Measurements from ENCODE around the gene ZDHHC20. TPM values are rescaled to one million over a fixed set of nuclear protein-coding genes. Genes with fewer than 3 reads are reported as not detected.
"Not testable (repeated sequence)": the region's sequence is repeated elsewhere in the genome, so short reads cannot be mapped to it uniquely, and the experiment has no call there.

Gene ZDHHC20
- total and polyA plus RNA-seq, 2 donors from 2014 or later: 7.2 to 36.1 TPM

DNA sequence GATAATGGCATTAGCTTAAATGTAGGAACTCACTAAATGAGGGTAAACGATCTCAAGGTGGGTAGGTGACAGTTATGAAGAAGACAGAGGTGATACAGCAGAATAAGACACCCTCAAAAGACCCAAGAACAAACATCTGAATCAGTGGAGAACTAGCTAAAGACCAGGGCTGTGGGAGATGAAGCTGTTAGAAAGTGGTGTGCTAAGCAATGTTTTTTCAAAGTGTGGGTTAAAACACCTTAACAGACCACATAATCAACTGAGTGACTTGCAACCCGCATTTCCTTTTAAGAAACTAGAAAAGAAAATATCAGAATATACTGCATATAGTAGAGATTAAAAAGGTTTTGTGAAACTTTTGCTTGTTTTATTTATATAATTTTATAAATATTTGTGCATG lies 70.0 kb downstream of the ZDHHC20 start:
- no peak for TF ChIP-seq CTCF (IDR thresholded peaks at IDR 0.05; ENCODE audit: borderline replicate concordance, extremely low read depth, insufficient read depth)
- intact Hi-C loops (cut with DNase I): no loop called here
- H3K9me3 ChIP-seq (ENCODE audit: control insufficient read depth in 2 of 3, insufficient read depth in 1 of 3, low read length in 3 of 3): no peaks in the 10 kb centered on the region
- peaks cover 0 to 3% (median 0%) of the 10 kb centered on the region in 3 donors for H3K36me3 ChIP-seq (ENCODE audit: control insufficient read depth in 2 of 3, insufficient read depth in 3 of 3, low read length in 3 of 3)
- FAIRE-seq (no peak), DNase-seq (no peak)
- H3K9ac ChIP-seq (ENCODE audit: low read length in 3 of 3): no peak overlapping the region
- H3K4me3 ChIP-seq (ENCODE audit: low read length in 3 of 3): no peak overlapping the region
- H3K4me1 ChIP-seq (ENCODE audit: control insufficient read depth in 2 of 3, insufficient read depth in 2 of 3, low read depth in 1 of 3, low read length in 3 of 3): no peaks in the 10 kb centered on the region
- no peaks in the 10 kb centered on the region for H3K27me3 ChIP-seq (ENCODE audit: control insufficient read depth, insufficient read depth, low read length)
- no peak overlapping the region for H3K27ac ChIP-seq (ENCODE audit: low read depth in 2 of 2, low read length in 2 of 2)

DNA sequence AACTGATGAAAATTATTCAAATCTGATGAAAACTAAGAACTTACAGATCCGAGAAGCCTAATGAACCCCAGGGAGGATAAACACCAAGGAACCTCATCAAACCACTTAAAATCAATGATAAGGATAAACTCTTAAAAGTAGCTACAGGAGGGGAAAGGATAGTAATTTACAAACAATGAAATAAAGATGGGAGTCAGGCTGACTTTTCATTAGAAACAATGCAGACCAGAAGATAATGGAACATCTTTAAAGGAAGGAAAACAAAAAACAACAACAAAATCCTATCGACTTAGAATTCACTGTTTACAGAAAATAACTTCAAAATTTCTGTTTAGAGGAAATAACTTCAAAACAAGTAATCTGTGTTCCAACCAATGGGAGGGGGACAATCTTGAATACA lies 73.4 kb downstream of the ZDHHC20 start:
- DNase-seq (no peak), FAIRE-seq (no peak)
- Histone ChIP-seq H3K27me3 (ENCODE audit: control insufficient read depth, insufficient read depth, low read length) (no peaks in the 10 kb centered on the region), H3K4me1 (ENCODE audit: control insufficient read depth in 2 of 3, insufficient read depth in 2 of 3, low read depth in 1 of 3, low read length in 3 of 3) (no peaks in the 10 kb centered on the region), H3K36me3 (ENCODE audit: control insufficient read depth in 2 of 3, insufficient read depth in 3 of 3, low read length in 3 of 3) (peaks cover 0 to 5% (median 3%) of the 10 kb centered on the region in 3 donors), H3K9me3 (ENCODE audit: control insufficient read depth in 2 of 3, insufficient read depth in 1 of 3, low read length in 3 of 3) (no peaks in the 10 kb centered on the region), H3K27ac (ENCODE audit: low read depth in 2 of 2, low read length in 2 of 2) (no peak overlapping the region), H3K4me3 (ENCODE audit: low read length in 3 of 3) (no peak overlapping the region), H3K9ac (ENCODE audit: low read length in 3 of 3) (no peak overlapping the region)
- no peak for TF ChIP-seq CTCF (IDR thresholded peaks at IDR 0.05; ENCODE audit: borderline replicate concordance, extremely low read depth, insufficient read depth)
- intact Hi-C loops (cut with DNase I): no loop called here

DNA sequence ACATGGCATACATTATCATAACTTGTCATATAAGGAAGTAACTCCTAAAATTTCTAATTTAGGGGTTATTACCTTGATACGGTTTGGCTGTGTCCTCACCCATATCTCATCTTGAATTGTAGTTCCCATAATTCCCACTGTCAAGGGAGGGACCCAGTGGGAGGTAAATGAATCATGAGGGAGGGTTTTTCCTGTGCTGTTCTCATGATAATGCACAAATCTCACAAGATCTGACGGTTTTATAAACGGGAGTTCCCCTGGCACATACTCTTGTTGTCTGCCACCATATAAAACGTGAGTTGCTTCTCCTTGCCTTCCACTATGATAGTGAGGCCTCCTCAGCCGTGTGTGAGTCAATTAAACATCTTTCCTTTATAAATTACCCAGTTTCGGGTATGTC lies 76.0 kb downstream of the ZDHHC20 start:
- Histone ChIP-seq H3K36me3 (ENCODE audit: control insufficient read depth in 2 of 3, insufficient read depth in 3 of 3, low read length in 3 of 3) (peaks cover 0 to 5% (median 3%) of the 10 kb centered on the region in 3 donors), H3K27me3 (ENCODE audit: control insufficient read depth, insufficient read depth, low read length) (no peaks in the 10 kb centered on the region), H3K4me3 (ENCODE audit: low read length in 3 of 3) (no peak overlapping the region), H3K9me3 (ENCODE audit: control insufficient read depth in 2 of 3, insufficient read depth in 1 of 3, low read length in 3 of 3) (no peaks in the 10 kb centered on the region), H3K9ac (ENCODE audit: low read length in 3 of 3) (no peak overlapping the region), H3K27ac (ENCODE audit: low read depth in 2 of 2, low read length in 2 of 2) (no peak overlapping the region), H3K4me1 (ENCODE audit: control insufficient read depth in 2 of 3, insufficient read depth in 2 of 3, low read depth in 1 of 3, low read length in 3 of 3) (no peaks in the 10 kb centered on the region)
- DNase-seq: no peak
- intact Hi-C loops (cut with DNase I): no loop called here
- FAIRE-seq: no peak
- TF ChIP-seq CTCF (IDR thresholded peaks at IDR 0.05; ENCODE audit: borderline replicate concordance, extremely low read depth, insufficient read depth): no peak

GRCh38 chr13:21376998-21377985 lies 81.8 kb downstream of the ZDHHC20 start:
- H3K9ac ChIP-seq (ENCODE audit: low read length in 3 of 3); H3K36me3 ChIP-seq (ENCODE audit: control insufficient read depth in 2 of 3, insufficient read depth in 3 of 3, low read length in 3 of 3); H3K4me1 ChIP-seq (ENCODE audit: control insufficient read depth in 2 of 3, insufficient read depth in 2 of 3, low read depth in 1 of 3, low read length in 3 of 3); intact Hi-C loops (cut with DNase I); FAIRE-seq; H3K9me3 ChIP-seq (ENCODE audit: control insufficient read depth in 2 of 3, insufficient read depth in 1 of 3, low read length in 3 of 3); H3K27me3 ChIP-seq (ENCODE audit: control insufficient read depth, insufficient read depth, low read length); DNase-seq; H3K4me3 ChIP-seq (ENCODE audit: low read length in 3 of 3); H3K27ac ChIP-seq (ENCODE audit: low read depth in 2 of 2, low read length in 2 of 2): not testable (repeated sequence)
